H1 (cell line): ENCODE results near the gene ADAM12. TPM values are rescaled to one million over a fixed set of nuclear protein-coding genes. Genes with fewer than 3 reads are reported as not detected.

Experiments used
- ASH2L ChIP-seq: fragments of 200-600, 300-600 bp; sonication (generic); IDR thresholded peaks from one replicate; pipeline ENCODE4 v1.7.1; 2017; ENCODE audit warnings: low read length
- CREB1 ChIP-seq: IDR thresholded peaks from 2 replicates; pipeline ENCODE4 v1.6.1; 2012; ENCODE audit warnings: inconsistent platforms
- KDM4A ChIP-seq: IDR thresholded peaks from one replicate; pipeline ENCODE4 v1.7.1; 2012; ENCODE audit warnings: low read depth, mild to moderate bottlenecking, moderate library complexity, low read length, inconsistent platforms; ENCODE audit not compliant: severe bottlenecking
- SIN3A ChIP-seq, 2 experiments: IDR thresholded peaks in 1 of 2; conservative IDR thresholded peaks in 1 of 2; 2 replicates each; pipeline ENCODE4 v1.6.1; 2011 to 2012; ENCODE audit warnings: low read length in 2 of 2, improper control_type of control experiment in 1 of 2, low read depth in 1 of 2, mild to moderate bottlenecking in 1 of 2
- SIX5 ChIP-seq: IDR thresholded peaks from 2 replicates; pipeline ENCODE4 v1.6.1; 2011; ENCODE audit warnings: mild to moderate bottlenecking, low read depth, low read length
- TAF1 ChIP-seq: IDR thresholded peaks from 2 replicates; pipeline ENCODE4 v1.6.1; 2011; ENCODE audit warnings: mild to moderate bottlenecking, low read depth, low read length
- polyA plus RNA-seq, 7 experiments: library from polyadenylated mRNA; depleted of rRNA in 3 of 7; stranded (reverse) in 5 of 7; unstranded in 2 of 7; fragments of >200 nt in 5 of 7; fragments of 200-250 nt in 2 of 7; gene quantifications; 1 replicate in 5 of 7; 2 replicates in 1 of 7; 4 replicates in 1 of 7; pipeline versions ENCODE4 v1.2.1 to v1.2.3, GENCODE V29; 2011 to 2013; ENCODE audit warnings: missing spikeins in 2 of 7, mixed read lengths in 2 of 7
- total RNA-seq: library from RNA; stranded (reverse); fragmentation: NEBNext Ultra II Directional; extraction: Animal tissue kit (Norgen Biotek cat#: 25700); gene quantifications from 2 replicates; pipeline ENCODE4 v1.2.1, GENCODE V29; 2021

The ADAM12 gene
- total and polyA plus RNA-seq, 2 of the 8 experiments (the other 6 are each of a cell fraction or from before 2014, with no cell fraction given), result 0.07 to 0.17 TPM

- TF ChIP-seq SIN3A (conservative IDR thresholded peaks at IDR 0.05 in 1 of 2, IDR thresholded peaks at IDR 0.05 in 1 of 2; ENCODE audit: low read depth in 1 of 2, low read length in 2 of 2) (no peak), CREB1 (no peak), KDM4A (no peak), ASH2L (no peak), TAF1 (no peak), SIX5 (no peak)
These were observed 118.2 kb downstream of the ADAM12 start (continued) for GRCh38 chr10:126270111-126270510.
